GM12878 (cell line): Measurements from ENCODE around the gene NBPF1.

Experiments
- CEBPZ ChIP-seq: fragments of 150-350 bp; IDR thresholded peaks from 2 replicates; pipeline ENCODE4 v1.6.1; 2016; ENCODE audit warnings: low read depth, low read length
- CHD1 ChIP-seq: IDR thresholded peaks from 2 replicates; pipeline ENCODE4 v1.6.1; 2012; ENCODE audit warnings: low read depth, low read length, improper control_type of control experiment
- CREB1 ChIP-seq: IDR thresholded peaks from 2 replicates; pipeline ENCODE4 v1.6.1; 2012; ENCODE audit warnings: low read depth, mild to moderate bottlenecking, inconsistent platforms
- CREM ChIP-seq: IDR thresholded peaks from 2 replicates; pipeline ENCODE4 v1.6.1; 2014; ENCODE audit warnings: antibody characterized with exemption, low read depth
- EP300 ChIP-seq, 2 experiments: fragments of 150-350 bp in 1 of 2; IDR thresholded peaks; 2 replicates each; pipeline ENCODE4 v1.6.1; 2011 to 2012; ENCODE audit warnings: low read depth in 2 of 2, low read length in 2 of 2, borderline replicate concordance in 1 of 2, improper control_type of control experiment in 1 of 2, inconsistent platforms in 1 of 2; ENCODE audit not compliant: control insufficient read depth in 1 of 2
- EZH2 ChIP-seq: IDR thresholded peaks from 2 replicates; pipeline ENCODE4 v1.6.1; 2012; ENCODE audit warnings: low read depth, mild to moderate bottlenecking, control low read depth, inconsistent platforms, low read length, borderline replicate concordance; ENCODE audit not compliant: control insufficient read depth
- TAF1 ChIP-seq: IDR thresholded peaks from 2 replicates; pipeline ENCODE4 v1.6.1; 2011; ENCODE audit warnings: mild to moderate bottlenecking, low read depth, low read length, borderline replicate concordance
- ZSCAN29 ChIP-seq: fragments of 450-650 bp; IDR thresholded peaks from 2 replicates; pipeline ENCODE4 v1.6.1; 2017; ENCODE audit warnings: mild to moderate bottlenecking, moderate library complexity
- TF ChIP-seq, protein P1 (sequence below), 3 experiments: IDR thresholded peaks in 2 of 3; conservative IDR thresholded peaks in 1 of 3; 2 replicates each; pipeline ENCODE4 v1.5.1; 2011; ENCODE audit warnings: low read depth in 3 of 3, low read length in 3 of 3, mild to moderate bottlenecking in 3 of 3, control low read depth in 2 of 3, moderate library complexity in 2 of 3, inconsistent platforms in 1 of 3, mixed read lengths in 1 of 3; ENCODE audit not compliant: control insufficient read depth in 2 of 3, insufficient read depth in 1 of 3; ENCODE audit errors: extremely low read depth in 1 of 3

DNA sequence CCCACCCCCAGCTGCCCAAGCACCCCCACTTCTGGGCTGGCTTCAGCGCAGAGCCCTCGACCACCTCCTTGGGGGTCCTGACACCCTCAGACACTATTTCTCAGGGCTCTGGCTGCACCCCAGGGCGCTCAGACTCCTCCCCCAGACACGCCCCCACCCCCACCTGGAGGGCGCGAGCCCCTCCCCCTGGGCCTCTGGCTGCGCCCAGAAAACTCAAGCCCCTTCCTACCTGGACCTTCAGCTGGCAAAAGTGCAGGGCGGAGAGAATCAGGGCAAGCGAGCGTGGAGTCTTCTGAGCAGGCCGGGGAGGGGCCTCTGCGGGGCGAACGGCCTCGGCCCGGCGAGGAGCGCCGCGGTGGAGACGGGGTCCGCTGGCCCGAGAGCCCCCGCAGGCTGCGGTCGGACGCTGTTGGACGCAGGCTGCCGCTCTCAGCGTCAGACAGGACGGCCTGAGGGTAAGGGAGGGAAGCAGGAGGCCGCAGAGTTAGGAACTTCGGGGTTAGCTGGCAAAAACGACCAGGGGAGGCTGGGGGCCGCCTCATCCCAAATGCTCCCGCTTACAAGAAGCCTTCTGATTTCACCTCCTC lies 17.4 kb upstream of the NBPF1 start:
- TF ChIP-seq CREM (no peak), EZH2 (no peak), CREB1 (no peak), CEBPZ (no peak), EP300 (IDR thresholded peaks at IDR 0.05; ENCODE audit: borderline replicate concordance in 1 of 2, control insufficient read depth in 1 of 2, low read depth in 2 of 2, low read length in 2 of 2) (no peak), ZSCAN29 (no peak), CHD1 (no peak), TAF1 (no peak)
- TF ChIP-seq, protein P1, sequence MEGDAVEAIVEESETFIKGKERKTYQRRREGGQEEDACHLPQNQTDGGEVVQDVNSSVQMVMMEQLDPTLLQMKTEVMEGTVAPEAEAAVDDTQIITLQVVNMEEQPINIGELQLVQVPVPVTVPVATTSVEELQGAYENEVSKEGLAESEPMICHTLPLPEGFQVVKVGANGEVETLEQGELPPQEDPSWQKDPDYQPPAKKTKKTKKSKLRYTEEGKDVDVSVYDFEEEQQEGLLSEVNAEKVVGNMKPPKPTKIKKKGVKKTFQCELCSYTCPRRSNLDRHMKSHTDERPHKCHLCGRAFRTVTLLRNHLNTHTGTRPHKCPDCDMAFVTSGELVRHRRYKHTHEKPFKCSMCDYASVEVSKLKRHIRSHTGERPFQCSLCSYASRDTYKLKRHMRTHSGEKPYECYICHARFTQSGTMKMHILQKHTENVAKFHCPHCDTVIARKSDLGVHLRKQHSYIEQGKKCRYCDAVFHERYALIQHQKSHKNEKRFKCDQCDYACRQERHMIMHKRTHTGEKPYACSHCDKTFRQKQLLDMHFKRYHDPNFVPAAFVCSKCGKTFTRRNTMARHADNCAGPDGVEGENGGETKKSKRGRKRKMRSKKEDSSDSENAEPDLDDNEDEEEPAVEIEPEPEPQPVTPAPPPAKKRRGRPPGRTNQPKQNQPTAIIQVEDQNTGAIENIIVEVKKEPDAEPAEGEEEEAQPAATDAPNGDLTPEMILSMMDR (IDR thresholded peaks at IDR 0.05 in 2 of 3, conservative IDR thresholded peaks at IDR 0.05 in 1 of 3; ENCODE audit: control insufficient read depth in 2 of 3, extremely low read depth in 1 of 3, insufficient read depth in 1 of 3, low read depth in 3 of 3, low read length in 3 of 3): no peak
